T1000 (cell line): ENCODE results near the gene ENHO.

Source experiments
- DNase-seq: peaks from one replicate; lab custom pipeline; 2025; ENCODE audit warnings: mixed read lengths; lab: John Stamatoyannopoulos, UW

Gene ENHO

DNA sequence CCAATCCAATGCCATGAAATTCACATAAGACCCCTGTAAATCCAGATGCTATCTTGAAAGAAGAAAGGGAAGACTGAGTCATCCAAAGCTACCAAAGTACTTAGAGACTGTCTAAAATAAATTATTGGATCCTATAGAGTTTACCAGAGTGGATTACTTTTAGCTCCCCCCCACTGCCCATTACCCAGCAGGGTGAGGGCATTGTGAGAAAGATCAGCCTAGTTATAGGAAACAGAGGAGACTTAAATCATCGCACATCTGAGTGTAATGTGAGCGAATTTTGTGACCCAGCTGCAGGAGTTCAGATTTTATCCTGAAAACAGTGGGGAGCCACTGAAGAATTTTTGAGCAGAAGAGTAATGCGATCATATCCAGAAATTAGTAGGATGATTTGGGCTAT, 1.6 kb upstream of the ENHO start:
- no peak for DNase-seq

GRCh38 chr9:34522091-34522887, 501 bp downstream of the ENHO start:
- DNase-seq: no peak

DNA sequence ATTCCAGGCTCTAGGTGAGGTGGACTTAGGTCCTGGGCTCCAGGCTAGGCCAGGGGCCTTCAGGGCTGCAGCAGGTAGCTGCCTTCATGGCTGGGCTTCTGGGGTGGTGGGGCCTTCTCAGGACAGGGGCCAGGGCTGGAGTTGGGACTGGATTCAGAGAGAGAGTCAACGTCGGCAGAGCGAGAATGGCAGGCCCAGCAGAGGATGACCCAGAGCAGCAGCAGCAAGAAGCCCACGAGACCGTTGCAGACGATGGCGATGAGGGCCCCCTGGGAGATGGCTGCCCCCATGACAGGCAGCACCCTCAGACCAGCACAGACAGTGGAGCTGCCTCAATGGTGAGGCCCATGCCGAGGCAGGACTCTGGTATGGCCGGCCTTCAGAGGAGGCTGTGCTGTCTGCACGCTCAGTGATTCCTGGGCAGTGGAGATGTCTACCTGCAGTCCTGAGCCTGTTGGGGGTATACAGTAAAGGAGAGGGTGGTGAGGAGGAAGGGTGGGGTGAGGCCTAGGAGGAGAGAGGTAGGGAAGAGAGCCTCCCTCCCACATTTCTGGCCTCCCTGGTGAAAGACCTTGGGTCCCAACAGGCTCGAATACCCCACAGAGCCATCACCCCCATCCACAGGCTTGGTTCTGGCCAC, 1.3 kb downstream of the ENHO start:
- DNase-seq: no peak

GRCh38 chr9:34520505-34521385, 2.0 kb downstream of the ENHO start:
- DNase-seq: no peak

- DNase-seq: no peak
Observed at GRCh38 chr9:34520096-34520495, 2.7 kb downstream of the ENHO start.

- DNase-seq: no peak
Observed at GRCh38 chr9:34519321-34520020, 3.3 kb downstream of the ENHO start.

DNA sequence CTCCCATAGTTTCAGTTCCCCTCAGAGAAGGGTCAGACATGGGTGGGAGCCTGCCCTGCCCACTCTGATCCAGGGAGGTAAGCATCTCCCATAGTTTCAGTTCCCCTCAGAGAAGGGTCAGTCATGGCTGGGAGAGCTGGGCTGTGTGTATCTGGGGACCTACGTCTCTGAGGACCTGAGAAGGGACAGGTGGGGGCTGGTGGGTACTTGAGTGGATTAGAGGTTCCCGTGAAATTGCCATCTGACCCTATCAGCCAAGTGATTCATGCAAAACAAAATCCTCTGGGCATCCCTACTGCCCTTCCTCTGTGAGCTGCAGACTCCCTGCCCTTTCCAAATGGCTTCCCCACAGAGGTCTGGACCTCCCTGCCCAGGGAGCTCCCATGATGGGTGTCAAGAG, 3.9 kb downstream of the ENHO start:
- no peak for DNase-seq

DNA sequence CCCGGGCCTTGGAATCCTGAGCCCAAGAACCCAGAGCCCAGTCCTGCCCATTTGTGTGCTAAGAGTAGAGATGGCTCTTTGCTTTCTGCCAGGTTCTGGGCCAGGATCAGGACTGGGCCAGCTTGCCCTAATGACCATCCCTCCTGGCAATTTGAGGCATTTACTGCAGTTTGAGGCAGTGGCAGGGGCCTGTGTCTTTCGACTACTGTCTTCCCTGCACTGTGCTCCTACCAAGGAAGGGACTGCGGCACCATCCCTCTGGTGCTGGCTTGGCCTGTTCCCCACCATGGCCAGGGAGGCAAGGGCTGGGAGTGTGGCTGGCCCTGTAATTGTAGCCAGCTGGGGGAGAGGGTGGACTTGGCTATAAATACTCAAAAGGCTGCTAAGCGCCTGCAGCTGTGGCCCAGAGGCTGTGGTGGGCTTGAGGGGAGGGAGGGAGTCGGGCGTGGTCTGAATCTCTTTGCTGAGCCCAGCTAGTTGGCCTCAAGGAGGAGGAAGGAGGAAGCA, 4.6 kb downstream of the ENHO start:
- no peak for DNase-seq

- DNase-seq: no peak
Observed at GRCh38 chr9:34517185-34517584, 5.6 kb downstream of the ENHO start.

GRCh38 chr9:34515959-34516358, 6.8 kb downstream of the ENHO start:
- no peak for DNase-seq

GRCh38 chr9:34514816-34515215, 8.0 kb downstream of the ENHO start:
- DNase-seq: no peak

- no peak for DNase-seq
Observed at GRCh38 chr9:34514401-34514800, 8.4 kb downstream of the ENHO start.

DNA sequence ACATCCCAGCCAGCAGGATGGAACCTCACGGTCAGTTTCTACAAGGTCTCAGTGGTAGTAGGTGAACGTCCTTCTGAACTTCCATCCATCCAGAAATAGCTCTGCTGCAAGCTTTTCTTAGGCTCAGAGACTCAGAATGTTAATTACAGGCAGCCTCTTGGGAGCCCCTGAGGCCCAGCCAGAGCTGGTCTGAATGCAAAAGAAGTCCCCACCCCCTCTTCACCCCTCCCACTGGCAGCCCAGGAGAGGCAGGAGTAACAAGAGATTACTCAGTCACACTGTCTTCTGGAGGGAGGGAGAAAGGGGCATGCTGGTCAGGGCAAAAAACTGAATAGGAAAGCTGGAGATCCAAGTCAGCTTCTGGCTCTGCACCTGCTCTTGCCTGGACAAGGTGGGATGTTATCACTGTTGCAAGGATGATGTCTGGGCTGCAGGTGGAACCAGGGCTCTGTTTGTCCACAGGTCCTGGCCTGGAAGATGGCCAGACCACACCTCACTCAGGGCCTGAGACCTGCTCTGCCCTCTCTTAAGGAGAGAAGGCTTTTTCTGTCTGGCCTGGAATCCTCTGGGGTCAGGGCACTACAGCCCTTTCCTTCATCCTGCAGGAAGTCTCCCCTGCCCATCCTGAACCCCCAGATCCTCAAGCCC, 9.1 kb downstream of the ENHO start:
- no peak for DNase-seq

DNA sequence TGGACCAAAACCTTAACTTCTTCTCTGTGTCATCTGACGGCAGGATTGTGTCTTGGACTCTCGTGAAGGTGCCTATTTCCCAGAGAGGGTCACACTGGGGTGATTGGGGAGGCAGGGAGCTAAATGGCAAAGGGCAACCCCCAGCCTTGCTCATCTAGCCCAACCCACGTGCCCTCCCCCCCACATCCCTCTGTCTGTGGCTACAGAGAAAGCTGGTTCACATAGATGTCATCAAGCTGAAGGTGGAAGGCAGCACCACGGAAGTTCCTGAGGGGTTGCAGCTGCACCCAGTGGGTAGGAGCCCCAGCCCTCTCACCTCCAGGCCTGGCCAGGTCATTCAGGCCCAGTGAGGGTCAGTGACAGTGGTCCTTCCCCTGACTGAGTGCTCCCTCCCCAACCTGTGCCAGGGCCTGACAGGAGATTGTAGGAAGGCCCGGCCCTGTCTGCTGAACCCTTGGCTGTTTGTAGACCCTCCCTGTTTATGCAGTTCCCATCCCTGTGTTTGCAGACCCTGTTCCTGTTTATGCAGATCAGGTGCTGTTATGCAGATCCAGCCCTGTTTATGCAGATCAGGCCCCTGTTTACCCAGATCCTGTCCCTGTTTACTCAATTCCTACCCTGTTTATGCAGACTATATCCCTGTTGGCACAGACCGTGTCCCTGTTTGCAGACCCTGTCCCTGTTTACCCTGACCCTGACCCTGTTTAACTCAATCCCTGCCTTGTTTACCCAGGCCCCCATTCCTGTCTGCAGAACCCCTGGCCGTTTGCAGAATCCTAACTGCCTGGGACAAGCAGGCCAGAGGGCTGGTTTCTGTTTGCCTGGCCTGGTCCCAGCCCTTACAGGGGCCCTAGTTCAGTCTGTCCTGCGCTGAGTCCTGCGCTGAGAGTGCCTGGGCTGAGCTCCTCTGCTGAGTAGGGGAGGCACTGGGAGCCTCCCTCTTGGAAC, 10.4 kb downstream of the ENHO start:
- DNase-seq: no peak

DNA sequence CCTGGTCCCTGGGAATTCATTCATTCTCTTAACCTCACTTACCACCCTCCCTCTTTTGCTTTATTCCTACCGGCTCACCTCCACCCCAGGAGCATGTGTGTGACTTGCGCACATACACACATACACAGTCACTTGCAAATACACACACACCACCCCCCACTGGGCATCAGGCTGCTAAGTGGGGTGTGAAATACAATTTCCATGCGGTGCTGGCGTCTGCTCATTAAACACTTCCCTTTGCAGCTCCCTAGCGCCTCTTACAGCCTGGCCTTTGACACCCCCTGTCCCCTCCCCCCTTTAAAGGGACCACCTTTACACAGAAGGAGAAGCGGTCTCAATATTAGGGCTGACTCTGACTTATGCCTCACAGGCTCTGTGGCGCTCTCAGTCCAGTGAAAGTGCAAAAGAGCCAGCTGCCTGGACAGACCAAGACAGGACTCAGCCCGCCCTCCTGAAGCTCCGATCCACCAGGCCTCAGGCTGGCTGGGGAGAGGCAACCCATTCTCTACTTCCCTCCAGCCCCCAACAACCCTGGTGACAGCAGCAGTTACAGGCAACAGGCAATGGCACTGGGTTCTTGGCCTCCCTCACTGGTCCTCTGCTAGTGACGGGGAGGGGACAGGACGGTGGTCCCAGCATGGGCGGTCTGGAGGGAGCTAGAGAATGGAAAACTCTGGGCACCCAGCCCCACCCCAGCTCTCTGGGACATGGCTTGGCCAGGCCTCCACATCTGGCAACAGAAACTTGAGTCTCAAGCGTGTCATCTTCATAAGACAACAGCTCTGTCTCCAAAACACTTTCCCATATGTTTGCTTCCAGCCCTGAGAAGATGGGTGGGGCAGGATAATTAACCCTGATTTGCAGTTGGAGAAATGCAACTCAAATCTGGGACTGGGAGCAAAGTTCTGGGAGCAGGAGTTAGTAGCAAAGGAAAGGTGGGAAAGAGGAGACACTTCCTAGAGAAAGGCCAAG, 12.0 kb downstream of the ENHO start:
- DNase-seq: no peak

DNA sequence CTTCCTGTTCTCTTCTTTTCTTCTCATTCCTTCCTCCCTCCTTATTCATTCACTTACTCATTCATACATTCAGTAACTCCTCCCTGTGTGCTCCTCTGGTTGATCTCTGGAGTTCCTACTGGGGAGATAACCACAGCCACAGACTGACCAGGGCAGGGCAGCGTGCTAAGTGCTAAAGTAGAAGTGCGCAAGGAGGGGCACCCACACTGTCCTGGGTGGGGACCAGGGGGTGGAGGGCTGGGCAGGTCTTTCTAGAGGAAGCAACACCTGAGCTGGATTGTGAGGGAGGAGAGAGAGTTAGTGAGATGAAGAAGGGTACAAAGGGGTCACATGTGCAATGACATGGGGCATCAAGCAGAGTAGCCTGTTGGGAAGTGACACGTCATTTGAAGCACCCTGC, 13.8 kb downstream of the ENHO start:
- no peak for DNase-seq

GRCh38 chr9:34508463-34508862, 14.3 kb downstream of the ENHO start:
- no peak for DNase-seq

DNA sequence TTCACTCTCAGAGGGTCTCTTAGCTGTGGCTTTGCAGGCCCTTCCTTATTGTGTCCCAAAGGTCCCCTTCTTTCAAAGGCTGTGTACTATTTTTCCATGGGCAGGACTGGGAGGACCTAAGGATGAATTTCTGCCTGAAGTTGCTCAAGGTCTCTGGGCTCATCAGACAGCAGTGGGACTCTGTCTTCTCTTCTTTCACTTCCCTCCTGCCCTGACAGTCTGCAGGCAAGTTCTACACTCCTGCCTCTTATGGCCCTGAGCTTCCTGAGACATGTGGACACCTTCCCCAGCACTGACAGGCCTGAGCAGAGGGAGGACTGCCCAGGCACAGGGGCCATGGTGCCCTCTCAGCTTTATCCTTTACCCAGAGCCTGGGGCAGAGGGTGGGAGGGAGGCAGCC, 14.8 kb downstream of the ENHO start:
- no peak for DNase-seq

DNA sequence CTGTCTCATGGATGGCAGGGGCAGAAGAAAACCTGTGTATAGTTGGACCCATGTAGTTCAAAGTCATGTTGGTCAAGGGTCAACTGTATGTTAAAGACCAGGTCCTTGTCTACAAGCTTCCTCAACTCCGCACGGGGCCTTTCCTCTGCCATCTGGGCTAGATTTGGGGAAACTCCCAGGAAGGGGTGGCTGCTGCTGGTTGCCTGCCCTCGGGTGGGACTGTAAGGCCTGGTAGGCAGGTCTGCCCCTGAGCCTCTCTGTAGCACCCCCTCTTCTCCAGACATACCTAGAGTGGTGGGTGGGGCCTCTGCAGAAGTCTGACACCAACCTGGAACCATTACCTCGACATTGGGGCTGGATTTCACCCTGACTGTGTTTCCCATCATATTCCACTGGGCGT, 15.2 kb downstream of the ENHO start:
- no peak for DNase-seq
